A673 (cell line): ENCODE results near the gene CCM2. TPM values are rescaled to one million over a fixed set of nuclear protein-coding genes. Genes with fewer than 3 reads are reported as not detected.

ENCODE experiments used
- BruUV-seq: library from RNA; stranded (reverse); fragments of 400-500 nt; replicated peaks from 2 replicates; lab custom pipeline; 2021; lab: Mats Ljungman, UMichigan
- CTCF ChIA-PET: fragments of 300-600 bp; sonication (Branson Sonifier 250); formaldehyde crosslinking; loops from one replicate; lab custom pipeline; 2022; ENCODE audit warnings: antibody characterized with exemption; lab: Charles Lee
- POLR2A ChIA-PET: fragments of 300-600 bp; sonication (Branson Sonifier 250); formaldehyde crosslinking; loops from one replicate; lab custom pipeline; 2022; ENCODE audit warnings: antibody characterized with exemption; ENCODE audit not compliant: low non-redundant PET; lab: Charles Lee
- DNase-seq: peaks from one replicate; pipeline ENCODE4 v3.0.0-alpha.2; 2015; ENCODE audit warnings: low spot score
- H3K27ac ChIP-seq: fragments of 200-600 bp; sonication (generic); 2 replicates; pipeline ENCODE4 v1.5.1; 2016; ENCODE audit warnings: mixed run types, low read depth, mild to moderate bottlenecking, mixed read lengths, antibody characterized with exemption, low read length; ENCODE audit not compliant: poor library complexity, severe bottlenecking
- H3K27me3 ChIP-seq: fragments of 200-600 bp; sonication (generic); replicated peaks from 2 replicates; pipeline ENCODE4 v1.6.1; 2017; ENCODE audit warnings: mixed run types, low read depth, mild to moderate bottlenecking, mixed read lengths, antibody characterized with exemption, low read length; ENCODE audit not compliant: insufficient read depth, poor library complexity
- H3K36me3 ChIP-seq: fragments of 200-600 bp; sonication (generic); 2 replicates; pipeline ENCODE4 v1.6.1; 2016; ENCODE audit warnings: mixed run types, mild to moderate bottlenecking, mixed read lengths, antibody characterized with exemption, low read length; ENCODE audit not compliant: insufficient read depth, poor library complexity, severe bottlenecking
- H3K4me1 ChIP-seq: fragments of 200-600 bp; sonication (generic); 2 replicates; pipeline ENCODE4 v1.6.1; 2017; ENCODE audit warnings: mixed run types, mild to moderate bottlenecking, mixed read lengths, antibody characterized with exemption, low read length; ENCODE audit not compliant: insufficient read depth, poor library complexity, severe bottlenecking
- H3K4me3 ChIP-seq: fragments of 200-600 bp; sonication (generic); 2 replicates; pipeline ENCODE4 v1.5.1; 2016; ENCODE audit warnings: low read depth, mixed run types, mild to moderate bottlenecking, mixed read lengths, low read length; ENCODE audit not compliant: poor library complexity, severe bottlenecking
- H3K9me3 ChIP-seq: fragments of 200-600 bp; sonication (generic); 2 replicates; pipeline ENCODE4 v1.6.1; 2016; ENCODE audit warnings: mixed run types, low read depth, mild to moderate bottlenecking, mixed read lengths, antibody characterized with exemption, low read length; ENCODE audit not compliant: poor library complexity, severe bottlenecking
- EZH2 ChIP-seq: fragments of 200-600 bp; sonication (generic); IDR thresholded peaks from 2 replicates; pipeline ENCODE4 v1.6.1; 2017; ENCODE audit warnings: borderline replicate concordance, low read depth, mild to moderate bottlenecking, mixed read lengths, antibody characterized with exemption, low read length; ENCODE audit not compliant: poor library complexity, severe bottlenecking
- intact Hi-C: fragments of 100-400 bp; cut with micrococcal nuclease; formaldehyde crosslinking; loops from one replicate; pipeline ENCODE4 v1.10.0; 2022; ENCODE audit not compliant: unreplicated experiment
- total RNA-seq: library from RNA; stranded (reverse); gene quantifications from 2 replicates; pipeline ENCODE4 v1.2.3, GENCODE V29; 2021
- TF ChIP-seq, protein P1 (sequence below): fragments of 300-800, 200-600 bp; sonication (generic); conservative IDR thresholded peaks from 2 replicates; pipeline ENCODE4 v1.5.1; 2017; ENCODE audit warnings: low read depth, mild to moderate bottlenecking, antibody characterized with exemption, low read length, moderate library complexity, mixed read lengths

The CCM2 gene
- total RNA-seq, 1 experiment from 2014 or later: 35.2 TPM

GRCh38 chr7:45102785-45103712 is 103.0 kb downstream of the CCM2 start:
- Histone ChIP-seq H3K27me3 (no peaks in the 10 kb centered on the region), H3K27ac (no peak overlapping the region), H3K9me3 (no peaks in the 10 kb centered on the region), H3K4me3 (no peak overlapping the region), H3K36me3 (peaks cover 97% of the 10 kb centered on the region), H3K4me1 (no peaks in the 10 kb centered on the region)
- ChIA-PET CTCF (no interaction called here), POLR2A (no interaction called here)
- intact Hi-C loops: no loop called here
- TF ChIP-seq, protein P1, sequence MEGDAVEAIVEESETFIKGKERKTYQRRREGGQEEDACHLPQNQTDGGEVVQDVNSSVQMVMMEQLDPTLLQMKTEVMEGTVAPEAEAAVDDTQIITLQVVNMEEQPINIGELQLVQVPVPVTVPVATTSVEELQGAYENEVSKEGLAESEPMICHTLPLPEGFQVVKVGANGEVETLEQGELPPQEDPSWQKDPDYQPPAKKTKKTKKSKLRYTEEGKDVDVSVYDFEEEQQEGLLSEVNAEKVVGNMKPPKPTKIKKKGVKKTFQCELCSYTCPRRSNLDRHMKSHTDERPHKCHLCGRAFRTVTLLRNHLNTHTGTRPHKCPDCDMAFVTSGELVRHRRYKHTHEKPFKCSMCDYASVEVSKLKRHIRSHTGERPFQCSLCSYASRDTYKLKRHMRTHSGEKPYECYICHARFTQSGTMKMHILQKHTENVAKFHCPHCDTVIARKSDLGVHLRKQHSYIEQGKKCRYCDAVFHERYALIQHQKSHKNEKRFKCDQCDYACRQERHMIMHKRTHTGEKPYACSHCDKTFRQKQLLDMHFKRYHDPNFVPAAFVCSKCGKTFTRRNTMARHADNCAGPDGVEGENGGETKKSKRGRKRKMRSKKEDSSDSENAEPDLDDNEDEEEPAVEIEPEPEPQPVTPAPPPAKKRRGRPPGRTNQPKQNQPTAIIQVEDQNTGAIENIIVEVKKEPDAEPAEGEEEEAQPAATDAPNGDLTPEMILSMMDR: no peak
- no peak for TF ChIP-seq EZH2
- no peak for DNase-seq
- BruUV-seq: no TSS peak

DNA sequence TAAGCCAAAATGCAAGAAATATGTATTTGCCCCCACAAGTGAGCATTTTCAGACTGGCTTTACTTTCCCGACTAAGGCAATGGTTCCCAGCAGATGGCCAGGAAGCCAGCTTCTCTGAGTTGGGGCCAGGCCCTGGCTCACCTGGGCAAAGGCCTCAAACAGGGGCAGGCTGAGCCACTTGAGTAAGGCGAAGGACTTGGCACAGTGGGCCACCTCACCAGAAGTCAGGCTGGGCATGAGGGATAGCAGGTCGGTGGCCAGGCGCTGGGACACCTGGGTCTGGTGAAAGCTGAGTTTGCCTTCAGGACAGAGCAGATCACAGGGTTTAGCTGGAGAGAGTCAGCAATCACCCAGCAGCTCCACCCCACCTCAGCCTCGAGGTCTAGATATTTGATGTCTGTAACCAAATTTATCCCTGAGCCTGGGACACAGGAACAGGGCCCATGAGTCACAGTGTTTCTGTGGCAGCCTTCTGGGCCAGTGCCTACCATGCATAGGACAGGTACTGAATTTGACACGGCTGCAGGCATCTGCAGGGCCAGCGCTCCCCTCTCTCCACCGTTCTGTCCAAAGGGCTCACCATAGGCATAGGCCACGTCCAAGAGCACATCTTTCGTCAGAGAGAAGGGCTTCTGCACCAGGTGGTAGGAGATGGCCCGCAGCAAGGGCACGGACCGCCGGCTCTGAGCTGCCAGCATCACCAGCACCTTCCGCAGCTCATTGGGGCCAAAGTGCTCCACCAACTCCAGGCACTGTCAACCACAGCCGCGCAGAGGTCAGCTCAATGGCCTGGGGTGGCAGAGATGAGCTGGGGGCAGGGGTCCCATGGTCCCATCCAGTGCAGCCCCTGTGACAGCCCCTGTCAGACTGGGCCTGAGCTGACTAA is 104.2 kb downstream of the CCM2 start:
- H3K4me3 ChIP-seq: no peak overlapping the region
- no peaks in the 10 kb centered on the region for H3K9me3 ChIP-seq
- intact Hi-C loops: no loop called here
- H3K27me3 ChIP-seq: no peaks in the 10 kb centered on the region
- ChIA-PET CTCF (no interaction called here), POLR2A (no interaction called here)
- H3K36me3 ChIP-seq: peaks cover 100% of the 10 kb centered on the region
- no peak for TF ChIP-seq EZH2
- TF ChIP-seq, protein P1: no peak
- H3K27ac ChIP-seq: no peak overlapping the region
- BruUV-seq: no TSS peak
- no peak for DNase-seq
- peaks cover 5% of the 10 kb centered on the region for H3K4me1 ChIP-seq

DNA sequence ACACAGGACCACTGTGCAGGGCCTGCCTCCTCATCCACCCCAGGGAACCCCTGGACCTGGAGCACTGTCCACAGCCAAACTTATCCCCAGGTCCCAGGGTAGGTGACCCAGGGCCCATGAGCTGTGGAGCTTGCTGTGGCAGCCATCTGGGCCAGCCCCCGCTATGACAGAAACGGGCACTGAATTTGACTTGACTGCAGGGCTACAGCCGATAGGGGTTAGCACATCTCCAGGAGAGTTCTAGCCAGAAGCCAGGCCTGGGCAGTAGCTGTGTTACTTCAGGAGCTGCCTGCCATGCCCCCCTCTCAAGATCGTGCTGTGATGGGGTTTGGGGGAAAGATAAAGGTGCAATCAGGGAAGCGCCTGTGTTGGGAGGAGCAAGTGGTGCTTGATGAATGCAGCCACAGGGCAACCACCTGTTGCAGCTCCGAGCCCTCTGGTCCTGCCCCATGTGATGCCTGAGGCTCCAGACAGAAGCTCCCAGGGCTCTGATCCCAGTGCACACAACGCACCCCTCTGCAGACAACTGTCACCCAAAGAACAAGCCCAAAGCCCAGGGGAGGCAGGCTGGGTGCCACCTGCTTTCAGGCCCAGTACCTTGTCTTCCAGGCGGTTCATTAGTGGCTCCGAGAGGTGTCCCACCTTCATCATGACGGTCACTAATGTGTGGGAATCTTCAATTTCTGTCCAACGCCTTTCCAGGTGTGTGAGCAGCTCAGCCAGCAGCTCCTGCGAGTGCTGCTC is 105.0 kb downstream of the CCM2 start:
- peaks cover 94% of the 10 kb centered on the region for H3K36me3 ChIP-seq
- H3K9me3 ChIP-seq: no peaks in the 10 kb centered on the region
- H3K4me3 ChIP-seq: no peak overlapping the region
- H3K27ac ChIP-seq: no peak overlapping the region
- TF ChIP-seq EZH2: no peak
- TF ChIP-seq, protein P1: no peak
- H3K4me1 ChIP-seq: peaks cover 7% of the 10 kb centered on the region
- CTCF ChIA-PET: no interaction called here
- H3K27me3 ChIP-seq: no peaks in the 10 kb centered on the region
- no peak for DNase-seq
- intact Hi-C loops: no loop called here
- POLR2A ChIA-PET: no interaction called here
- no TSS peak for BruUV-seq
